C4-2B (cell line): ENCODE measurements around the gene NAT10.

ENCODE experiments used
- CTCF ChIP-seq: fragments of 450-650 bp; conservative IDR thresholded peaks from 2 replicates; pipeline ENCODE4 v1.5.1; 2017; ENCODE audit warnings: mild to moderate bottlenecking
- ZFX ChIP-seq: fragments of 450-650 bp; IDR thresholded peaks from 2 replicates; pipeline ENCODE4 v1.6.1; 2017

GRCh38 chr11:34114471-34114870 lies 9.0 kb downstream of the NAT10 start:
- TF ChIP-seq CTCF (no peak), ZFX (no peak)
